Peyer's patch (tissue), 4 donors: ENCODE results near the gene AGPAT1.

Experiments
- POLR2A ChIP-seq, 2 donors: fragments of 450-650 bp; IDR thresholded peaks; one replicate each; pipeline ENCODE4 v1.5.1; 2017; ENCODE audit warnings: antibody characterized with exemption in 2 of 2, mild to moderate bottlenecking in 2 of 2, moderate library complexity in 2 of 2
- TF ChIP-seq, protein P1 (sequence below), 6 experiments: fragments of 450-650 bp in 4 of 6; fragments of 200-600 bp in 2 of 6; sonication (generic) in 1 of 6; IDR thresholded peaks; one replicate each; pipeline ENCODE4 v1.5.1; 2017 to 2019; ENCODE audit warnings: antibody characterized with exemption in 6 of 6, mild to moderate bottlenecking in 3 of 6, moderate library complexity in 1 of 6

DNA sequence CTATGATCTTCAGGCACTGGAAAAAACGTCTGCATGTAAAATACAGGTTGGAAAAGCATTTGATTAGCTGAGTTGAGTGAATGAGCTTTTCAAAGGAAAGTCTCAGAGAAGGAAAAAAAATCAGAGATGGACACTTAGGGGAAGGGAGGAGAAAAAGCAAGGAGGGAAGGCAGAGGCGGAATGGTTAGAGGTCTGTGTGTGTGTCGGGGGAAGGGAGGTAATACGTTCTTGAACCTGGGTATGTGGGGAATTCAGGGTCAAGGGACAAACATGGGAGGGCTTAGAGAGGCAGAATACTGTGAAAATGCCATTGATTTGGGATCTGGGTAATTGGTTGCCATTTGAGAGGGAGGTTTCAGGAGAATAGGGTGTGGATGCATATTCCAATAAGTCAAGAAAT is 29.2 kb downstream of the AGPAT1 start:
- TF ChIP-seq, protein P1, sequence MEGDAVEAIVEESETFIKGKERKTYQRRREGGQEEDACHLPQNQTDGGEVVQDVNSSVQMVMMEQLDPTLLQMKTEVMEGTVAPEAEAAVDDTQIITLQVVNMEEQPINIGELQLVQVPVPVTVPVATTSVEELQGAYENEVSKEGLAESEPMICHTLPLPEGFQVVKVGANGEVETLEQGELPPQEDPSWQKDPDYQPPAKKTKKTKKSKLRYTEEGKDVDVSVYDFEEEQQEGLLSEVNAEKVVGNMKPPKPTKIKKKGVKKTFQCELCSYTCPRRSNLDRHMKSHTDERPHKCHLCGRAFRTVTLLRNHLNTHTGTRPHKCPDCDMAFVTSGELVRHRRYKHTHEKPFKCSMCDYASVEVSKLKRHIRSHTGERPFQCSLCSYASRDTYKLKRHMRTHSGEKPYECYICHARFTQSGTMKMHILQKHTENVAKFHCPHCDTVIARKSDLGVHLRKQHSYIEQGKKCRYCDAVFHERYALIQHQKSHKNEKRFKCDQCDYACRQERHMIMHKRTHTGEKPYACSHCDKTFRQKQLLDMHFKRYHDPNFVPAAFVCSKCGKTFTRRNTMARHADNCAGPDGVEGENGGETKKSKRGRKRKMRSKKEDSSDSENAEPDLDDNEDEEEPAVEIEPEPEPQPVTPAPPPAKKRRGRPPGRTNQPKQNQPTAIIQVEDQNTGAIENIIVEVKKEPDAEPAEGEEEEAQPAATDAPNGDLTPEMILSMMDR (IDR thresholded peaks at IDR 0.05): no peak
- TF ChIP-seq POLR2A (IDR thresholded peaks at IDR 0.05): no peak
